Cardiac fibroblast (primary cell): ENCODE data around the gene METTL26.

ENCODE experiments used
- DNase-seq, 2 donors: peaks; one replicate each; pipeline versions ENCODE4 v3.0.0 to v3.0.0-alpha.2; 2010; ENCODE audit warnings: low read depth in 2 of 2
- H3K4me3 ChIP-seq, 2 donors: replicated peaks in 1 of 2; 1 replicate in 1 of 2; 2 replicates in 1 of 2; pipeline ENCODE4 v1.5.1; 2011; ENCODE audit warnings: low read depth in 2 of 2, low read length in 2 of 2, mild to moderate bottlenecking in 2 of 2, moderate library complexity in 1 of 2
- TF ChIP-seq, protein P1 (sequence below): IDR thresholded peaks from one replicate; pipeline ENCODE4 v1.5.1; 2011; ENCODE audit warnings: low read depth, mild to moderate bottlenecking, low read length, inconsistent platforms

METTL26 gene

DNA sequence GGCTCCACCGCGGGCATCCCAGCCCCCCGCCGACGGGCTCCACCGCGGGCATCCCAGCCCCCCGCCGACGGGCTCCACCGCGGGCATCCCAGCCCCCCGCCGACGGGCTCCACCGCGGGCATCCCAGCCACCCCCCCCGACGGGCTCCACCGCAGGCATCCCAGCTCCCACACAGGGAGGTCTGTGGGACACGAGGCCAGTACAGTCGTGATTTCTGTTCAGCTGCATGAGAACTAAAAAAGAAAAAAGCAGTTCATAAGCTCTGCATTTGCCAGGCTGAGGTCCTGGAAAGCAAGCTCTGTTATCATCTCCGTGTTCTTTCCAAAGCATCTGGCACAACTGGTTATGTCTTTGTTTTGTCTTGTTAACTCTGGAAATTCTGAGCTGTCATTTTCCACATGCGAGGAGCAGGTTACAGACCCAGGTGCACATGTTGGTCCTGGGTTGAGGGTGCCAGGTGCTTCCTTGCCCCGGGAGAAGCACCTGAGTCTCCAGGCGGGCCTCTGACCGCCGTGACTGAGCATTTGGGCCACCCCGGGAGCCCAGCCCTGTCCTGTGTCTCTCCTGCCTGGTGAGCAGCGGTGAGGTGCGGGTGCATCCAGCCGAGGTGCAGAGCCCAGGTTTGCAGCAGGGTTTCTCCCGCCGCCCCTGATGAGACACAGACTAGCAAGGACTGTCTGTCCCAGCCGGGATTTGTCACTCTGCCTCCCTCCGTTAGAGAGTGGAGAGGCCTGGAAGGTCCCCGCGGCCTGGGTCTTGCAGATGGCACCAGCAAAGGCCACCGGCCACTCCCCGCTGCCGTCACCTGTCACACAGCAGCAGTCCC is 15.2 kb downstream of the METTL26 start:
- no peak overlapping the region for H3K4me3 ChIP-seq
- TF ChIP-seq, protein P1, sequence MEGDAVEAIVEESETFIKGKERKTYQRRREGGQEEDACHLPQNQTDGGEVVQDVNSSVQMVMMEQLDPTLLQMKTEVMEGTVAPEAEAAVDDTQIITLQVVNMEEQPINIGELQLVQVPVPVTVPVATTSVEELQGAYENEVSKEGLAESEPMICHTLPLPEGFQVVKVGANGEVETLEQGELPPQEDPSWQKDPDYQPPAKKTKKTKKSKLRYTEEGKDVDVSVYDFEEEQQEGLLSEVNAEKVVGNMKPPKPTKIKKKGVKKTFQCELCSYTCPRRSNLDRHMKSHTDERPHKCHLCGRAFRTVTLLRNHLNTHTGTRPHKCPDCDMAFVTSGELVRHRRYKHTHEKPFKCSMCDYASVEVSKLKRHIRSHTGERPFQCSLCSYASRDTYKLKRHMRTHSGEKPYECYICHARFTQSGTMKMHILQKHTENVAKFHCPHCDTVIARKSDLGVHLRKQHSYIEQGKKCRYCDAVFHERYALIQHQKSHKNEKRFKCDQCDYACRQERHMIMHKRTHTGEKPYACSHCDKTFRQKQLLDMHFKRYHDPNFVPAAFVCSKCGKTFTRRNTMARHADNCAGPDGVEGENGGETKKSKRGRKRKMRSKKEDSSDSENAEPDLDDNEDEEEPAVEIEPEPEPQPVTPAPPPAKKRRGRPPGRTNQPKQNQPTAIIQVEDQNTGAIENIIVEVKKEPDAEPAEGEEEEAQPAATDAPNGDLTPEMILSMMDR = no peak
- no peak for DNase-seq

DNA sequence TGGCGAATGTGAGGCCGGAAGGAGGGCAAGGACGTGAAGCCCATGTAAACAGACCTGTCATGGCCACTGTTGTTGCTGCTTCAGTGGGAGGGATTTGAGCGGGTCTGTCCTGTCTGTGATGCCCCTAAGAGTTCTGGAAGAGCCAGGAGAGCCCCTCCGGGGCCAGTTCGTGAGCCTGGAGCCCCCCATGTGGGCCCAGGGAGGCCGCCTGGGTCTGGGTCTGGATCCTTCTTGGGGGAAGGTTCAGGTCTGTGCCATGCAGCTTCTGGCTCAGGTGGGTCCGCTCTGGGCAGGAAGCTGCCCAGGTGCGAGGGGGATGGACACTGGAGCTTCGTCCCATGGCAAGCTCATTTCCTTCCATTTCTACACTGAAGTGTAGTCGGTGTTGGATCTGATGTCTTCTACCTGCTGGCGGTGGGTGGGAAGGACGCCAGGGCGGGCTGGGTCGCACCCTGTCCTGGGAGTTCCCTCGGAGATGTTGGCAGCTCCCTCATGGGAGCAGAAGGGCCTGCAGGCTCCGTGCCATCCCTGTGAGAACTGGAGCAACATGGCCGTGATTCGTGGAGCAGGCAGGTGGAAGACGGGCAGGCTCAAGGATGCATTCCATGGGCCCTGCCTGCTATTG is 16.5 kb downstream of the METTL26 start:
- H3K4me3 ChIP-seq = no peak overlapping the region
- DNase-seq = no peak
- TF ChIP-seq, protein P1 = no peak

DNA sequence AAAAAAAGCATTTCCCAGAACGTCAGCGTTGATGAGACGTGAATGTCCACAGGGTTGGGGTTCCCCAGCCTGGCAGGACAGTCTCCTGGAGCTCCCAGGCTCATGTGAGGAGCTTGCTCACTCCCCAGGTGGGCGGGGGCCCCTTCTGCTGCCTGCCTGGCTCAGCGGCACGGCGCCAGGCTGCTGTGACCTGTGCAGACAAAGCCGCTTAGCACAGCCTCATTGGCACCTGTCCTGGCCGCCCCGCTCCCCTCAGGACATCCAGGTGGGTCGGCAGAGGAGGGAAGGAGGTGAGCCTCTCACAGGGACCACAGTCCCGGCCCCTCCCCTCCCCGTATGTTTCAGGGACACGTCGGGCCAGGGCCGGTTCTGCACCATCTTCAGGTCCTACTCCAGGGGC is 18.2 kb downstream of the METTL26 start:
- DNase-seq = no peak
- TF ChIP-seq, protein P1 = no peak
- H3K4me3 ChIP-seq = no peak overlapping the region

DNA sequence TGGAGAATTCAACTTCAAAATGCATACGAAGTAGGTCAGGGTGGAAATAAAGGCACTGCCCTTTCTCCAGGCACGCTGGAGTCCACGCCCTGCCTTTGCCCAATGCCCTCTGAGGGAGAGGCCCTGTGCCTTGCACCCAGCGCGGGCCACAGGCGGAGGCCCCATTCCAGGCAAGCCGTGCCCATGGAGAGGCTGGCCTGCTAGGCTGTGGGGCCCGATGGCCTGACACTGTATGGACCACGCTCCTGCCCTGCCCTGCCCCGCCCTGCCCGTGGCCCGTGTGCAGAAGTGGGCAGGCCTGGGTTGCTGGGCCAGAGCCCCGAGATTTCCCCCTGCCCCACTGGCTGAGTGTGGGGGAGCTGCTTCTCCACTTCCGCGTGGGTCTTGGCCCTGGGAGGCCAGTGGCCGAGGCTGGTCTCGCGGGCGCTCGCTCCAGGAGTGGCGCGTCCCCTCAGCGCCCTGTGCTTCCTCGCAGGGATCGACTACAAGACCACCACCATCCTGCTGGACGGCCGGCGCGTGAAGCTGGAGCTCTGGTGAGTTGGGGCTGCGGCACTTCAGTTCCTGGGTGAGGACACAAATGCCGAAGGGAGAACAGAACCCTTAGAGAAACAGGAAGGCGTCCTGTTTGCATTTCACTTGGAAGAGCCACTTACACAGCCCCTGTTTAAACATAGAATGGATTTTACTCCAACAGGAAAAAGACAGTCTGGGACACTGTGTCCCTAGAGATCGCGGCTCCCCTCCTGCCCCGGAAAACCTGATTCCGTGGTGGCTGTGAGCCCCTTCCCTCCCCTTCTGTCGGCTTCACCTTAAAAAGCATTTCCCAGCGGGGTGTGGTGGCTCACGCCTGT is 19.1 kb downstream of the METTL26 start:
- H3K4me3 ChIP-seq = no peak overlapping the region
- TF ChIP-seq, protein P1 = no peak
- no peak for DNase-seq

DNA sequence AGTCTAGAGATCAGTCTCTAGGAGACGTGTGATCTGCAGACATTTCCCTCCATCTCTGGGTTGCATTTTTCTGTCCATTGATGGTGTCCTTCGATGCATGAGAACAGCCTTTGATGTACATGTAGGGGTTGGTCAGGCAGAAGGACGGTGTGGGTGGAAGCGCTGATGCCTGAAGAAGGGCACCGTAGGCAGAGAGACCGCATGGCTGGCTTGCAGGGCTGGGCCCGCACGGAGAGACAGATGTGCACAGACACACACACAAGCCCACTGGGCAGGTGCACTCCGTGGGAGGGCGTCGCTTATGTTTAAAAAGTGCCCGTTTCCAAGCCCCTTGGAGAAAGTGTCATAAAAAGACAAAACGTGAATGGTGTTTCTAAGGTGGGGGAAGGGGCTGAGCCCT is 21.0 kb downstream of the METTL26 start:
- TF ChIP-seq, protein P1 = no peak
- no peak for DNase-seq
- H3K4me3 ChIP-seq = no peak overlapping the region

DNA sequence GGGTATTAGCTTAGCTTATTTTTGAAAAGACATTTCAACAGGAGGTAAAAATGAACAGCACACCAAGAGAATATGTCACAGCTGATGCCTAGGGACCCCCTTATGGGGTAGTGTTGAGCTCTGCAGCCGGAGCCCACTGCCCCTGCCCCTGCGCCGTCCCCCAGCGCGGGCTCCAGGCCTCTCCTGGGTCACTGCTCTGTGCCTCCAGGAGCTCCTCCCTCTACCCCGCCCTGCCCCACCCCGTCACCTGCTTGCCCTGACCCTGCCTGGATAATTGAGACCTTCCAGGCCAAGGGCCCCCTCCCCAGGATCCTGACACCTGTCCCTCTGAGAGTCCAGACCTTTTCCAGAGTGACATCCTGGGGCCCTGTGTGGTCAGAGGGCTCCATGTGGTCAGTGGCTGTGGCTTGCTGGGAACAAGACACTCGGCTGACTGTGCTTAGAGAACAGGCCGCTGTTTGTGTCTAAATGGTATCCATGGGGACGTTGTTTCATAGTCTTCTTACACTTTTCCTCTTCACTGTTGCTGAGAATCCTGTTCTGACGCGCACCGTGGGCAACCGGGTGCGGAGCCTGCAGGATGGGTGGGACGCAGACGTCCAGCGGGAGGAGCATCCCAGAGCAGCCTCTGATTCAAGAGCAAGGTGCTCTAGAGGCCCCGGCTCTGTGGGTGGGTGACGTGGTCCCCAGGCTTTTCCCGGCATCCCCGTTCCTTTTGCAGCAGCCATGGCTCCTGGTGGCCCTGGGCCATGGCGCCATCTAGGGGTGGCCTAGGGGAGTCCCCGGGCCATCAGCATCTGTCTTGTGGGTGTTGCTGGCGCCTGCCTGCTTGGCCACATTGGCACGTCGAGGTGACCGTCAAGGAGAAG is 25.4 kb downstream of the METTL26 start:
- TF ChIP-seq, protein P1 = peak; percentile 53
- peak in 1 of 2 donors; percentile 31 for DNase-seq

More for the DNA sequence above, 25.4 kb downstream of the METTL26 start:
- H3K4me3 ChIP-seq = no peak overlapping the region
